Measurements from ENCODE around the gene BIN1.

- TF ChIP-seq CTCF (IDR thresholded peaks at IDR 0.05; ENCODE audit: insufficient read depth, low read depth, low read length): no peak
- TF ChIP-seq EZH2 (IDR thresholded peaks at IDR 0.05; ENCODE audit: insufficient read depth, low read length): no peak
These were observed 19.0 kb downstream of the BIN1 start for GRCh38 chr2:127087791-127088495.

All from astrocyte (in vitro differentiated cells and primary cell).